ENCODE measurements around the gene TMEM163.

Gene TMEM163

DNA sequence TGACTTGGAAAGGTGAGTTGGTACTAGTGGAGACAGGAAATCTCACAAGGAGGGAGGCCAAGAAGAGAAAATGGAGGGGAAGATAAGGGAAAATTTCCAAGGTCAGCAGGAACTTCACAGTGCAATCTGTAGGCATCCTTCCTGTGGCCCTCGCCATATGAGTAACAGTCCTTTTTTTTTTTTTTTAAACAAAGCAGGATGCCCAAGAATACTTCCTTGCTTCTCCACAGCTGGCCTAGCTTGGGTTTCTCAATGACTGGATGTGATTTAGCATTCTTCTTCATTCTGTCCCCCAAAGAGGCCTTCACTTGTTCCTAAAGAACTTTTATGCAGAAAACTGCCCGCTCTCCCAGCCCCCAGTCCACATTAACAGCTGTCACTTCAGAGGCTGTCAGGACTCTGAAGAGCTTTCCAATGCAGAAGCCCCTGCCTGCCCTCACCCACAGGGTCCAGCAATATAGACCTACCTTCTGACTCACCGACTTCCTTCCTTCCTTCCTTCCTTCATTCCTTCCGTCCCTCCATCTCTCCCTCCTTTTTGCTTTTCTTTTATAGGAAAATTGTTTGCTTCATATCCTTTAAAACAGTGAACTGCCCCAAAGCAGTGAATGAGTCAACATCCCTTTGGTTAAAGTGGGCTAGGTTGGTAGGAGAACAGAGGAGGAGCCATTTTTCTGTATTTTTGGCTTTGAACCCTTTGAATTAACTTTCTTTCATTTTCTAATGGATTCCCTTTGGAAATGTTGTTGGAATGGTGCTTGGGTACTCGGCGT lies 292.9 kb downstream of the TMEM163 start:
- DNase-seq = no peak

DNA sequence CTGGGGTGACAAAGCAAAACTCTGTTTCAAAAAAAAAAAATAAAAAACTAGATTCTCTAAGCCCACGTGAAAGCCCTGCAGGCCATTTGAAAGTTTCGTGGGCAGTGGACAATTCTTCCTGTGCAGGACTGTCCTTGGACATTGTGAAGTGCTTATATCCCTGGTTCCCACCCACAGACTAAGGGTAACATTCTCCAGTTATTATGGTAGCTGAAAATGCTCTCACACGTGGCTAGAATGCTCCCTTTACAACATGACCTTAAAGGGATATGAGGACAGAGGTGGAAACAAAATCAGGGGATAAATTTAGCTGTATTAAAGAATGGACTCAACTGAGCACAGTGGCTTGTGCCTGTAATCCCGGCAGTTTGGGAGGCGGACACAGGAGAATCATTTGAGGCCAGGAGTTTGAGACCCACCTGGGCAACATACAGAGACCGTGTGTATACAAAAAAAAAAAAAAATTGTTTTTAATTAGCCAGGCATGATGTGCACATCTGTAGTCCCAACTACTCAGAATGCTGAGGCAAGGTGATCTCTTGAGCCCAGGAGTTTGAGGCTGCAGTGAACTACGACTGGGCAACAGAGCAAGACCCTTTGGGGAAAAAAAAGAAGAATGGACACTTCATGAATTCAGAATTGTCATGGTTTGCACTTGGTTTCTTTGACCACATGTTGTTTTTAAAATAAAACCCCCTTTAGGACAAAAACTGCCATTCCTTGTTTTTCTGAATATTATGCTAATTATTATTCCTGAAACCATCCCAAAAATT lies 297.1 kb downstream of the TMEM163 start:
- DNase-seq = no peak

DNA sequence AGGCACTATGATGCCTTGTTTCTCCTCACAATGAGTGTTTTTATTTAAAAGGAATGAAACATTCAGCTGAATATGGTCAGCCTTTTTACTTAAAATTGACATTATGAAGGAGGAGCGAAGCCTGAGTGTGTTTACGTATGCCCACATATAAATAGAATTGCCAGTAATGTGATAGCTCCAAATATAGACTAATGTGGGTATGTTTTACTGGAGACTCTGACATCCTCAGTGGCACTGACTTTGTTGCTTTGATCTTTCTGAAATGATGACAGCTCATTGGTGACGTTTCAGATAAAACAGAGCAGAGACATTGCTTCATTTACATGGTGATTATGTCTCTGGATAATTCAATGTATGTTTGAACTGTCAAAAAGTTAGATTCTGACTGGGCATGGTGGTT lies 297.9 kb downstream of the TMEM163 start:
- DNase-seq = no peak

GRCh38 chr2:134420259-134420658 lies 298.5 kb downstream of the TMEM163 start:
- no peak for DNase-seq

GRCh38 chr2:134417968-134418582 lies 300.7 kb downstream of the TMEM163 start:
- DNase-seq = no peak

DNA sequence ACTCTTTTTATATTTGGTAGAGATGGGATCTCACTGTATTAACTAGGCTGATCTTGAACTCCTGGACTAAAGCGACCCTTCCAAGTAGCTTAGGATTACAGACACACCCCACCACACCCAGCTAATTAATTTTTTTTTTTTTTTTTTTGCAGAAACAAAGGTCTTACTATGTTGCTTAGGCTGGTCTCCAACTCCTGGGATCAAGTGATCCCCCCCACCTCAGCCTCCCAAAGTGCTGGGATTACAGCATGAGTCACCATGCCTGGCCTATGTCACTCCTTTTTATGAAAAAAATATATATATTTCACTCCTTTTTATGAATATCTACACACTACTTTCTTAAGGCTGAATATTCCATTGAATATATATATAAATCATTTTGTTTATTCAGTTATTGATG lies 302.2 kb downstream of the TMEM163 start:
- no peak for DNase-seq

GRCh38 chr2:134416018-134416417 lies 302.8 kb downstream of the TMEM163 start:
- no peak for DNase-seq

GRCh38 chr2:134413912-134414311 lies 304.9 kb downstream of the TMEM163 start:
- DNase-seq = no peak

GRCh38 chr2:134413430-134413829 lies 305.4 kb downstream of the TMEM163 start:
- DNase-seq = no peak

GRCh38 chr2:134412639-134412999 lies 306.2 kb downstream of the TMEM163 start:
- no peak for DNase-seq

- no peak for DNase-seq
Observed at GRCh38 chr2:134411828-134412638, 306.8 kb downstream of the TMEM163 start.

DNA sequence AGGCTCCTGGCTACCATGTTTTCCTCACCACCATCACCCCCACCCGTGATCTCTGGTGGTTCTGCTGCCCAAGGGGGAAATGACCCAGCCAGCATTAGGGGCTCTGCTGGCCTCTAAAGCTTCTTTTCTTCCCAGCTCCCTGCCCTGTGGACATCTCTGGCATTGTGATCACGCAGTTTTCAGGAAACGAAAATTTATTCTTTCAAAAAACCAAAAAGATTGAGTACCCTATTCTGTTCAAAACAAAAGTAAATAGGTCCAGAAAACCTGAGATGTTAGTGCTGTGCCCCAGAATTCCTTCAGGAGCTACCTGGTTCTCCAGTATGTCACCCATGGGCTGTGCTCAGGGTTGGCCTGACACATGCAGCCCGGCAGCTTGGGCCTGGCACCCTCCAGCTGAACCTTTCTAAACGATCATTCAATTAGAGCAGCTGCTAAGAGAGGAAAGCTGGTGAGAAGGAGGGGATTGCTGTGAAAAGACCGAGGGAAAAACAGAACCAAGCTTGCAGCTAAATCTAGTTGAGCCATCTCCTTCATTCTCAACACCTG lies 307.4 kb downstream of the TMEM163 start:
- no peak for DNase-seq

DNA sequence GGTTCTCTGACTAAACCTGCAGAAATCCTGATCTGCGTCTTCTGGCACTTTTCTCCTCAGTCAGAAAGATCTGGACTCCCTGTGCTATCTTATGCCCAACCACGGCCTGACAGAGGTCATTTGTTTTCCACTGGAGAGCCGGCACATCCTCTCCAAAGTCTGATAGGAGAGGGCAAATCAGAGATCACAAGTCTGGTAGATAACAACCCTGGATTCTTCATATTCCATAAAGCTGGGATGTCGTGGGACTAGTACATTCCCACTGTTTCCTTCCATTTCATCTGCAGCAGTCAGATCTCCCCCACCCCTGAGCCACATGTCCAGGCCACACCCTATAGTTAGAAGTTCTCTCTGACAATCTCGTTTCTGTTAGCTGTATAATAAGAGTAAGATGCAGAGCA lies 308.0 kb downstream of the TMEM163 start:
- DNase-seq = no peak

GRCh38 chr2:134410006-134410405 lies 308.8 kb downstream of the TMEM163 start:
- no peak for DNase-seq

DNA sequence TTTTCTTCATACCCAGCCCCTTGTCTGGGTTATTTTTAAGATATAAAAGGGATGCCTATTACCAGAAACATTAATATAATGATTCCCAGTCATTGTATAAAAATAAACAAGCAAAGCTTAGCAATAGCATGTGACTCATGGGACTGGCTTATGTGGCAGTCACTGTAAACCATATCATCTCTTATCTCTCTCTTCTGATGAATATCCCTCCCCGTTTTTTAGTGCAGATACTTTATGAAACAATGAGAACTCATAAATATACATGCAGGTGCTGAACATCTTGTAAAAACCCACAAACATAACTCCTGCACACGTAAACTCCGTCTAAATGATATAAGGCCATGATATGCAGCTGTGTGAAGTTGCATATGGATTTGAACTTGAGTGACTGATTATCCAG lies 310.0 kb downstream of the TMEM163 start:
- no peak for DNase-seq

DNA sequence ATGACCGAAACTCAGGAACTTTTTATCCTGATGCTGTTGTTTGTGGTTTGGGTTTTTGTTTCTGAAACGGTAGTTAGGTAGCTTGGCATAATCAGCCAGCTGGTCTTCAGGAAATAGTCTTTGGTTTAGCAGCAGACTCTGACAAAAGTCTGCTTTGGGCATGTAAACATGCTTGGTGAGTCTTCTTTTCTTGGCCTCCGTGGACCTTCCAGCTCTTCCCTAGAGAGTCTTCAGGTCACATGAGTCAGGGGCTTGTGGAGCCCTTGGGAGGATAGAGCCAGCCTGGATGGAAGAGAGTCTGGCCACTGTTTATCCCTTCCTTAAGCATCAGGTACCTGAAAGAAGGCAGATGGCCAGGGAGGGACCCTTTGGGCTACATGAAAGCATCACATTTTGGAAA lies 310.4 kb downstream of the TMEM163 start:
- DNase-seq = no peak

DNA sequence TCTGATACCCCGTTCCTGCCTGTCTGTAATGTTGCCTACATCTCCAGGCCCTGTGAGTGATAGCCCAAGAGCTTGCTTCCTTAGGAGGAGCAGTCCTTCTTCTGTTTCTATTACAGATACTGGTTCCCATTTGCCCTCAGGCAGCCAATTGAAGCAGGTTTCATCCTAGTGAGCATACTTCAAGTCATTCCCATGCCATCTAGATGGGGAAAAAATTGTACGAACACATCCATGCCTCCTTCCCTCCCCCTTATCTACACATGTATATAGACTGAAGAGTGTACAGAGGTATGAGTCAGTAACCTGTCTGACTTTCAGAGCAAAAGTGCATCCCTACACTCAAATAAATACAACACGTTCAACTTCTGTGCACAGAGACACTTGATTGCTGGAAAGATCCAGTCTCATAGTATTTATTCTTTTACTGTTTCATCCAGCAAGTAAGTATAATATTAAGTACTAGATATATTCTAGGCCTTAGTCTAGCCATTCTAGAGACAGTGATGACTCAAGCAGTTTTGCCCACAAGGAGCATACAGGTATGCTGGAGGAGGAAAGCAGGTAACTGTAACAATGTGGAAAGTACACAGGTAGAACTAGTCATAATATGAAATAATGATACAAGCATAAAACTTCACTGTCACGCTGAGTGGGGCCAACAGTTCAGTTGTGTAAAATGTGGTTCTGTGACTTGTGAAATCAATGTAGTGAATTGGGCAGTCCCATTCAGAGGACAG lies 311.5 kb downstream of the TMEM163 start:
- no peak for DNase-seq

- no peak for DNase-seq
Observed at GRCh38 chr2:134406736-134407135, 312.1 kb downstream of the TMEM163 start.

GRCh38 chr2:134406311-134406710 lies 312.5 kb downstream of the TMEM163 start:
- DNase-seq = no peak

Measured in activated gamma-delta T cell (primary cell).